ENCODE data around the gene GNE.
"Not testable (repeated sequence)": the region's sequence is repeated elsewhere in the genome, so short reads cannot be mapped to it uniquely, and the experiment has no call there.

GNE gene

GRCh38 chr9:36207546-36208012 is 50.7 kb downstream of the GNE start:
- no peak for DNase-seq

DNA sequence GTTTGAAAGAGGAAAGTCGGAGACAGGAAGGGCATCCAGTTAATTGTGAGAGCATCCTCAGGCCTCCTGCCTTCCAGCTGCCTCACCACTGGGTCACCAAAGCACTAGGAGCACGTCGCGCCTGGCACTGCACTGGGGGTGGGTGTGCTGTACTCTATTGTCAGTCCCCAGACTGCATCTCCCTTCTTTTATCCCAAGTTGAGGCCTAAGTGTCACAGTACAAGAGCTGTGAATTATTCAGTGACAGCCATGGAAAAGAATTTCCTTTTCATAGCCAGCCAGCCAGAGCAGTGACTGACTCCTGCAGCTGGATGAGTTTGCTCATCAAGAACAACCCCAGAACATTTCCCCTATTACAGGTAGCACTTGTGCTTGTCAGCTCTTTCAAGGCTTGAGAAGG is 51.2 kb downstream of the GNE start:
- no peak for DNase-seq

- DNase-seq, result no peak
Measured at GRCh38 chr9:36204906-36205547, 53.2 kb downstream of the GNE start.

DNA sequence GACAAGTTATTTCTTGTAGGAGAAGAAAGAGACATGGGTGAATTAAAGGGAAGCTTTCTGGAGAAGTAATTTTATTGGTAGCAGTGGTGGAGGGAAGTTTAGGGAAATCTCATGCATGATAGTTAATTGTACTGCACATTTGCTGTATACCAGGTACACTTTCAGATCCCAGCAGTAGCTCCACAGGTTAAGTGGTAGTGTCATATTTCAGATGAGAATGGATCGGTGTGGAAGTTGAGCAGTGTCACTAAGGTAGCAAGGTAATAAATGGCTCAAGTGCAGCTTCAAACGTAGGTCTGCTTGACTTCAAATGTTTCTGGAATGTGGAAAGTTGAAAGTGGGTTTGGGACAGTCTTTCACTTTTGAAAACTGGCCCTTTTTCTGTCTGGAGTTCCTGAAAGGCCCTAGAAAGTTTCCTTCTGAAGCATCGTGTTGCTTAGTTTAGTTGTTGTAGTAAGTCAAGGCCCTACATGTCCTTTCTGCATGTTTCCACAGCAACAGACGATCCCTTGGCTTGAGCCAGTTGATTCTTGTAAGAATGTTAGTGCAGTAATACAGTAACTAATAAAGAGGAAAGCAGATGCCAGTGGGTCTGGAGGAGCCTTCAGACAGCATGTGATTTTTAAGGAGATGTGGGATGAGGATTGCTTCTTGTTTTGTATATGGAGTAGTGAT is 63.8 kb downstream of the GNE start:
- DNase-seq, result no peak

DNA sequence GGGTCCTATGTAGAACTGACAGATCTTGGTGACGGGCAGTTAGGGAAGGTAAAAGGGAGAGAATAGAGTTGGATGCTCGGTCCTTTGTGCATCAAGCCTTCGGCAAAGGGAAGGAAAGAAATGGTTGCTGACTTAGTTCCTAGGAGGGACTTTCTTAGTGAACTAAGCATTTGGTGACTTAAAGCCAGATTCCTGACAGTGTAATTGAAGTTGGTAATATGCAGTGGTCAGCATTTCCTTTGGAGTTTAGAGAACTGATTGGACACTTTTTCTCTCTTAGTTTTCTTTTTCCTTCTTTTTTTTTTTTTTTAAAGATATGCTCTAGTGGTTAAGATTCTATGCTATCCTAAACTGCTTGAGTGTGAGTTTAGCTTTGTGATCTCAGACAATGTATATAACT is 65.2 kb downstream of the GNE start:
- no peak for DNase-seq

DNA sequence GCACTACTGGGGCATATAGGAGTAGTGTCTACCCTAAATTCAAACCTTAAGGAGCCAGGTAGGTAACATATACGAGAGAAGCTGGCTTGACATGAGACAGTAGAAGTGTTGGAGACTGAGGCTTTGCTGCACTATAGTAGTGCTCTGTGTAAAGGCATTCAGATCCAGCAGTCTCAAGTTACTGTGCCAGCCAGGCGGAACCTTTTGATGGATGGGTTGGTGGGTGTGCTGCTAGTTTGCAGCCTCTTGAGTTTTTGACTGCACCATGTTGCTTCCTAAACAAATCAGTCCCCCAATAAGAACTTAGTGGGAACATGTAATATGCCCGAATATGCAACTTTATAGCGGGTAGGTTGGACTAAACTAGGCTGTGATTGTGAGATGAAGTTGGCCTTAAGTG is 66.1 kb downstream of the GNE start:
- no peak for DNase-seq

DNA sequence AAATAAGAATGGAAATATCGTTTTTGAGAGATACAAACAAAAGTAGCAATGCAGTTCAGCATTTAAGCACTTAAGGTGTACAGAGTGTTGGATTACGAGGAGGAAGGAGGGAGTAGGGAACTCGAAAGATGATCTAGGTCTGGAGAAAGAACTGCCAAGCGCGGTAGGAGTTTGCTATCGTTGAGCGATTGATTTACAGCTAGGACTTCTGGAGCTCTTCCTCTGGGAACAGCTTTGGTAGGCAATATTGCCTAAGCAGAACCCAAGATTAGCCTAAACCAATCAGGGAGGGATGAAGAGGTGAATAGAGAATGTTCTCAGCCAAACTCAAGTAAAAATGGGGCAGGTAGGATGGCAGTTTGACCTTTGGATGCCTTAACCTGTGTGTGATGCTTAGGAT is 66.6 kb downstream of the GNE start:
- DNase-seq, result no peak

- no peak for DNase-seq
Measured at GRCh38 chr9:36191290-36191645, 67.0 kb downstream of the GNE start.

DNA sequence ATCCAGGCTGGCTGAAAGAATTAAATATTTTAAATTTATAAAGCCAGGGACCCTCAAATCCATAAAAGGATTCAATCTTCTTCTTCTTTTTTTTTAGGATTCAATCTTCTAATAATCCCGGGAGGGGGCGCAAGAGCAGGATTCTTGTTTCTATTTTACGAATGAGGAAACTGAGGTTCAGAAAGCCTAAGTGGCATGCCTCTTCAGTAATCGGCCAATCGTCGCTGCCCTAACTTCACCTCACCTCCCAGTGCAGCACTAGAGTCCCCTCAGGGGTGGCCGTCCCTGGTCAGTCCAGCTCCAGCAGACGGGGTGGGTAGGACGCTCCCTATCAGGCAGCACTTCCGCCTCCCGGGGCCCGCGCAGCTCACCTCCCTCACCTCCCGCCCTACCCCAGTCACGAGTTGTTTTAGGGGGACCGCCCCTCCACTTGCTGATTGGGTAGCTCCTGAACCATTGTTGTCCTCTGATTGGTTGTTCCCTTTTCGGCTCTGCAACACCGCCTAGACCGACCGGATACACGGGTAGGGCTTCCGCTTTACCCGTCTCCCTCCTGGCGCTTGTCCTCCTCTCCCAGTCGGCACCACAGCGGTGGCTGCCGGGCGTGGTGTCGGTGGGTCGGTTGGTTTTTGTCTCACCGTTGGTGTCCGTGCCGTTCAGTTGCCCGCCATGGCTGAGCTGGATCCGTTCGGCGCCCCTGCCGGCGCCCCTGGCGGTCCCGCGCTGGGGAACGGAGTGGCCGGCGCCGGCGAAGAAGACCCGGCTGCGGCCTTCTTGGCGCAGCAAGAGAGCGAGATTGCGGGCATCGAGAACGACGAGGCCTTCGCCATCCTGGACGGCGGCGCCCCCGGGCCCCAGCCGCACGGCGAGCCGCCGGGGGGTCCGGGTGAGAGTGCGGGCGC is 67.6 kb downstream of the GNE start, which contains the start of gene CLTA:
TSS of gene CLTA (plus strand) at position 534 of the 902 bp plus-strand sequence. CDS start at position 670, 136 bp downstream.
- peak; percentile 99 for DNase-seq

GRCh38 chr9:36189976-36190375 is 68.3 kb downstream of the GNE start:
- peak; percentile 38 for DNase-seq

DNA sequence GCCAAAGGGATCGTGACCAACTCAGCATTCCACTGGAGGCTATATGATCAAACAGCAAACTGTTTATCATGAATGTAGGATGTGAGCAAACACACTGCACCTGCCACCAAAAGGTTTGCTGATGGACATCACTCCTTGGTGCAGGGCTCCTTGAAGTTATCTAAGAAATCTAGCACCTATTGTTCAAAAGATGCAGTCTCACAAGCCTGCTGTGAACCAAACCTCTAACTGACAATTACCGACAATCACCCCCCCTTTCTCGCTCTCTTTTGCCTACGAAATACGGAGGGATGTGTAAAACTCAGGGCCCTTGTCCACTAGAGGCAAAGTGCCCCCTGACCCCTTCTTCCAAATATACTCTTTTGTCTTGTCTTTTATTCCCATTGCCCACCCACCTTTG is 70.0 kb downstream of the GNE start:
- DNase-seq, result no peak

GRCh38 chr9:36187414-36187813 is 70.8 kb downstream of the GNE start:
- no peak for DNase-seq

- DNase-seq, result not testable (repeated sequence)
Measured at GRCh38 chr9:36180243-36180642, 78.0 kb downstream of the GNE start.

- DNase-seq, result no peak
Measured at GRCh38 chr9:36177571-36177970, 80.7 kb downstream of the GNE start.

DNA sequence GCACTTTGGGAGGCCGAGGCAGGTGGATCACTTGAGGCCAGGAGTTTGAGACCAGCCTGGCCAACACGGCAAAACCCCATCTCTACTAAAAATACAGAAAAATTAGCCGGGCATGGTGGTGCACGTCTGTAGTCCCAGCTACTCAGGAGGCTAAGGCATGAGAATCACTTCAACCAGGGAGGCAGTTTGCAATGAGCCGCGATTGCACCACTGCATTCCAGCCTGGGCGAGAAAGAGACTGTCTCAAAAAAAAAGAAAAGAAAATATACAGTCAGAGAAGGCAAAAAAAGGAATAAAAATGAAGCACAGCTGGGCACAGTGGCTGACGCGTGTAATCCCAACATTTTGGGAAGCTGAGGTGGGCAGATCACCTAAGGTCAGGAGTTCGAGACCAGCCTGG is 81.8 kb downstream of the GNE start:
- DNase-seq, result not testable (repeated sequence)

DNA sequence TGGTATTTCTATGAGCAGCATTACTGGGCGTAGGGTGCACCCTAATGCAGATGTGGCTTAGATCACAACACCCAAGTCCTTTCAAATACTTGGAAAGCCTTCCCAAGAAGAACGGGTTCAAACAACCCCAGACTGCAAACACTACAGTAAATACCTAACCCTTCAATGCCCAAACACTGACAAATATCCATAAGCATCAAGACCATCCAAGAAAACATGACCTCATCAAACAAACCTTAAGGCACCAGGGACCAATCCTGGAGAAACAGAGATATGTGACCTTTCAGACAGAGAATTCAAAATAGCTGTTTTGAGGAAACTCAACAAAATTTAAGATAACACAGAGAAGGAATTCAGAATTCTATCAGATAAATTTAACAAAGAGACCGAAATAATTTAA is 83.0 kb downstream of the GNE start:
- DNase-seq, result not testable (repeated sequence)

GRCh38 chr9:36174731-36175130 is 83.5 kb downstream of the GNE start:
- DNase-seq, result no peak

- DNase-seq, result no peak
Measured at GRCh38 chr9:36174271-36174670, 84.0 kb downstream of the GNE start.

DNA sequence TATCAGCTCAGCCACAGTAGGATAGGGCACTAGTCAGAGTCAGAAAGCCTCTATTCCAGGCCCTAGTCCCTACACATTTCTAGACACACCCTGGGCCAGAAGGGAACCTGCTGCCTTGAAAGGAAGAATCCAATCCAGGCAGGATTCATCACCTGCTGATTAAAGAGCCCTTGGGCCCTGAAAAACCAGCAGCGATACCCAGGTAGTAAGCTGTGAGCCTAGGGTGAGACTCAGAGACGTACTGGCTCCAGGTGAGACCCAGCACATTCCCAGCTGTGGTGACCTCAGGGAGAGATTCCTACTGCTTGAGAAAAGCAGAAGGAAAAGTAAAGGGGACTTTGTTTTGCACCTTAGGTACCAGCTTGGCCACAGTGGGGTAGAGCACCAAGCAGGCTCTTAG is 84.4 kb downstream of the GNE start:
- no peak for DNase-seq

DNA sequence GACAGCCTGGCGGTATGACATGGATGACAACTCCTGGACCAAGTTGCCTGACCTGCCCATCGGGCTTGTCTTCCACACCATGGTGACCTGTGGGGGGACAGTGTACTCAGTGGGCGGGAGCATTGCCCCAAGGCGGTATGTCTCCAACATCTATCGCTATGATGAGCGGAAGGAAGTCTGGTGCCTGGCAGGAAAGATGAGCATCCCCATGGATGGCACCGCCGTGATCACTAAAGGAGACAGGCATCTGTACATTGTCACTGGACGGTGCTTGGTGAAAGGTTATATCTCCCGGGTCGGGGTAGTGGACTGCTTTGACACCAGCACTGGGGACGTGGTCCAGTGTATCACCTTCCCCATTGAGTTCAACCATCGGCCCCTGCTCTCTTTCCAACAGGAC is 87.7 kb downstream of the GNE start:
- DNase-seq, result no peak

DNA sequence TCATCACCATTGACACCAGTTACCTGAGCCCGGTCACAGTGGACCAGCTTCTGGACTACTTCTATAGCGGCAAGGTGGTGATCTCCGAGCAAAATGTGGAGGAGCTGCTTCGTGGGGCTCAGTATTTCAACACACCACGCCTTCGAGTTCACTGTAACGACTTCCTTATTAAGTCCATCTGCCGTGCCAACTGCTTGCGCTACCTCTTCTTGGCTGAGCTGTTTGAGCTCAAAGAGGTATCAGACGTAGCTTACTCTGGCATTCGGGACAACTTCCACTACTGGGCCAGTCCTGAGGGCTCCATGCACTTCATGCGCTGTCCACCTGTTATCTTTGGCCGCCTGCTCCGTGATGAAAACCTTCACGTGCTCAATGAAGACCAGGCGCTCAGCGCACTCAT is 88.5 kb downstream of the GNE start:
- no peak for DNase-seq

DNA sequence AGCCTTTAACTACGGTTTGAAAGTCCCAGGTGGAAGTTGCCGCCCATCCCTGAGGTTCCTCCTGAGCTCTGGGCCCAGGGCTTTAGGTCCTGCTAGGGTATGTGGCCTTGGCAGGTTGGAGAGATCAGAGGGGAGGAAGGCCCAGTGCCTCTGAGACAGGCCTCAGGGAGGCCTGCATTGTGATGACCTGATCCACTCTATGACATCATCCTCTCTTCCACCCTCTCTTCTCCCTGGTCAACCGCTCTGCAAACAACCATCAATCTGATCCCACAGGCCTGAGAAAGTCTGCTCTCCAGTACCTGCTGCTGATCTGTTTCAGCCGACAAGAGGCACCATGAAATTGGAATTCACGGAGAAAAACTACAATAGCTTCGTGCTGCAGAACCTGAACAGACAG is 89.1 kb downstream of the GNE start, which contains the start of gene CCIN:
TSS of gene CCIN (plus strand) at position 223 of the 400 bp plus-strand sequence. CDS start at position 338, 115 bp downstream.
- no peak for DNase-seq

DNA sequence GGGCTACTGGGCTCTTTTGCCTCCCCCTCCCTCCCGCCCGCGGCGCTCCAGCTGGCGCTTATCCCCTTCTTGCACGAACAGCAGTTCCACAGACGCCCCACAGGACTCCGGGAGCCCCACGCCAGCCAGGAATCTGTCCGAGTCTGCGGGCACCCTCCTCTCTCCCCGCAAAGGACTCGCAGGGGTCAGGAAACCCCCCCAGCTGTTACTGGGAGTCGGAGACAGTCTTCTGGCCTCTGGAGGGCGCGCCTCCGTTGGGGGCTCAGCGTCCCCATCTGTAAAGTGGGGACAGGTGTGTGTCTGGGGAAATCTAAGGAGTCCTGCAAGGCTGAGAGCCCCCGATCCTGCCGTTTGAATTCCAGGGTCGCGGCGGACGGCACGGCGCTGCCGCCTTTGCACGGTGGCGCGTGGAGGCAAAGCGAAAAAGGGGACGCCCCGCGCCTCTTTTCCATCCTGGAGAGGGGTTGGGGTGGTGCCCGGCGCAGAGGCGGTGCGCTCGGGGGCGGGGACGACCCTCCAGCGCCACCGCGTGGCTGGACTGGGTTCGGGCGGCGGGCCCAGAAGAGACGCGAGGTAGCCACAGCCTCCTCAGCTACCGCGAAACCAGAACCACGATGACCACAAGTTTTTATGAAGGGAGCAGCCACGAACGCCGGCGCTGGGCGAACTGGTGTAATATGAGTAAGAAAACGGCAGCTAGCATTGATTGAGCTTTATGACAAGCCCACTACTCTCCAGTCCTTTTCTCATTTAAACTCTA is 91.9 kb downstream of the GNE start:
- peak; percentile 90 for DNase-seq
